Smooth muscle cell (in vitro differentiated cells): ENCODE results near the gene CBFB. TPM values are rescaled to one million over a fixed set of nuclear protein-coding genes. Genes with fewer than 3 reads are reported as not detected.
A peak's percentile ranks its signal among the peaks of the same experiment; 100 is the strongest.

Experiments used
- DNase-seq: peaks from one replicate; lab custom pipeline; 2025; ENCODE audit not compliant: unreplicated experiment; lab: John Stamatoyannopoulos, UW
- H2AFZ ChIP-seq: fragments of 200-600 bp; sonication (generic); 2 replicates; pipeline ENCODE4 v1.6.0; 2016; ENCODE audit warnings: antibody characterized with exemption, low read depth, mild to moderate bottlenecking
- H3F3A ChIP-seq: fragments of 200-600 bp; sonication (generic); 2 replicates; pipeline ENCODE4 v1.6.0; 2017; ENCODE audit warnings: antibody characterized with exemption, low read depth
- H3K27ac ChIP-seq: fragments of 200-600 bp; sonication (generic); 2 replicates; pipeline ENCODE4 v1.5.1; 2016; ENCODE audit warnings: low read depth, mild to moderate bottlenecking
- H3K27me3 ChIP-seq: fragments of 200-600 bp; sonication (generic); 2 replicates; pipeline ENCODE4 v1.6.1; 2016; ENCODE audit warnings: low read depth, mild to moderate bottlenecking
- H3K36me3 ChIP-seq: fragments of 200-600 bp; sonication (generic); 2 replicates; pipeline ENCODE4 v1.5.1; 2016; ENCODE audit warnings: low read depth
- H3K4me1 ChIP-seq: fragments of 200-600 bp; sonication (generic); 2 replicates; pipeline ENCODE4 v1.5.1; 2016; ENCODE audit warnings: low read depth
- H3K4me2 ChIP-seq: fragments of 200-600 bp; sonication (generic); 2 replicates; pipeline ENCODE4 v1.6.0; 2016; ENCODE audit warnings: mild to moderate bottlenecking
- H3K4me3 ChIP-seq: fragments of 200-600 bp; sonication (generic); 2 replicates; pipeline ENCODE4 v1.5.1; 2016; ENCODE audit warnings: mild to moderate bottlenecking
- H3K79me2 ChIP-seq: fragments of 200-600 bp; sonication (generic); 2 replicates; pipeline ENCODE4 v1.6.0; 2016; ENCODE audit warnings: low read depth, mild to moderate bottlenecking
- H3K9ac ChIP-seq: fragments of 200-600 bp; sonication (generic); 2 replicates; pipeline ENCODE4 v1.6.0; 2016; ENCODE audit warnings: low read depth
- H3K9me3 ChIP-seq: fragments of 200-600 bp; sonication (generic); replicated peaks from 2 replicates; pipeline ENCODE4 v1.5.1; 2016; ENCODE audit warnings: low read depth
- H4K20me1 ChIP-seq: fragments of 200-600 bp; sonication (generic); 2 replicates; pipeline ENCODE4 v1.6.0; 2016; ENCODE audit warnings: low read depth
- WGBS: methylation state at CpG from one replicate; pipeline ENCODE4 v1.1.7; 2016; ENCODE audit warnings: low lambda C conversion rate; 5-methylcytosine and 5-hydroxymethylcytosine counted together
- polyA plus RNA-seq: library from polyadenylated mRNA; unstranded; fragments of >200 nt; fragmentation: Nextera tagmentation; extraction: Ambion mirVana; gene quantifications from 2 replicates; pipeline ENCODE4 v1.2.1, GENCODE V29; 2016
- total RNA-seq: library from RNA; depleted of rRNA; stranded (reverse); fragments of >200 nt; gene quantifications from 2 replicates; pipeline ENCODE4 v1.2.3, GENCODE V29; 2014
- TF ChIP-seq, protein P1 (sequence below): fragments of 200-600 bp; sonication (generic); IDR thresholded peaks from 2 replicates; pipeline ENCODE4 v1.5.1; 2017; ENCODE audit warnings: borderline replicate concordance, mild to moderate bottlenecking, antibody characterized with exemption; ENCODE audit not compliant: insufficient read depth, poor library complexity, severe bottlenecking

The CBFB gene
- total and polyA plus RNA-seq, 2 experiments from 2014 or later: 40.2 to 41.1 TPM

DNA sequence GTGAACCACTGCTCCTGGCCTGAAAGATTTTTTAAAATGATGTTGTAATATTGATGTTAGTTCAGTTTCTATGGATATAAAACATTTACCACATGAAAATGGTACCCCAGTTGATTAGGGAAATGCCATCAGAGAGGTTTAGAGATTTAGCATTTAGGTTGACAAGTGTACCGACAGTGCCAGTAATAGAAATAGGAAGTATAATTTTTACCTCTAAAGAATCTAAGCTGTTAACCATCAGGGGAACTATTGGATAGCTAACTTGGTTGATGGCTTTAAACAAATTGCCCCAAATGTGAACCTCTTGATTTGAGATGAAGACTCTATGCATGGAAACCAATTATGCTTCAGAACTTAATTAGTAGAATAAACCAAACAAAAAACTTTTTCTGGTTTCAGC is 6.4 kb downstream of the CBFB start:
- Histone ChIP-seq H3K9me3 (no peaks in the 10 kb centered on the region), H2AFZ (no peak overlapping the region), H3K4me2 (no peak overlapping the region), H3K36me3 (no peaks in the 10 kb centered on the region), H3K4me3 (no peak overlapping the region), H3K27me3 (no peaks in the 10 kb centered on the region), H3F3A (no peaks in the 10 kb centered on the region), H3K27ac (no peak overlapping the region), H3K9ac (no peak overlapping the region), H3K4me1 (peaks cover 9% of the 10 kb centered on the region), H4K20me1 (peaks cover 95% of the 10 kb centered on the region), H3K79me2 (peaks cover 99% of the 10 kb centered on the region)
- DNase-seq: no peak
- TF ChIP-seq, protein P1, sequence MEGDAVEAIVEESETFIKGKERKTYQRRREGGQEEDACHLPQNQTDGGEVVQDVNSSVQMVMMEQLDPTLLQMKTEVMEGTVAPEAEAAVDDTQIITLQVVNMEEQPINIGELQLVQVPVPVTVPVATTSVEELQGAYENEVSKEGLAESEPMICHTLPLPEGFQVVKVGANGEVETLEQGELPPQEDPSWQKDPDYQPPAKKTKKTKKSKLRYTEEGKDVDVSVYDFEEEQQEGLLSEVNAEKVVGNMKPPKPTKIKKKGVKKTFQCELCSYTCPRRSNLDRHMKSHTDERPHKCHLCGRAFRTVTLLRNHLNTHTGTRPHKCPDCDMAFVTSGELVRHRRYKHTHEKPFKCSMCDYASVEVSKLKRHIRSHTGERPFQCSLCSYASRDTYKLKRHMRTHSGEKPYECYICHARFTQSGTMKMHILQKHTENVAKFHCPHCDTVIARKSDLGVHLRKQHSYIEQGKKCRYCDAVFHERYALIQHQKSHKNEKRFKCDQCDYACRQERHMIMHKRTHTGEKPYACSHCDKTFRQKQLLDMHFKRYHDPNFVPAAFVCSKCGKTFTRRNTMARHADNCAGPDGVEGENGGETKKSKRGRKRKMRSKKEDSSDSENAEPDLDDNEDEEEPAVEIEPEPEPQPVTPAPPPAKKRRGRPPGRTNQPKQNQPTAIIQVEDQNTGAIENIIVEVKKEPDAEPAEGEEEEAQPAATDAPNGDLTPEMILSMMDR: no peak
- 97% methylated on average over 1 of the region's 1 CpG for WGBS

DNA sequence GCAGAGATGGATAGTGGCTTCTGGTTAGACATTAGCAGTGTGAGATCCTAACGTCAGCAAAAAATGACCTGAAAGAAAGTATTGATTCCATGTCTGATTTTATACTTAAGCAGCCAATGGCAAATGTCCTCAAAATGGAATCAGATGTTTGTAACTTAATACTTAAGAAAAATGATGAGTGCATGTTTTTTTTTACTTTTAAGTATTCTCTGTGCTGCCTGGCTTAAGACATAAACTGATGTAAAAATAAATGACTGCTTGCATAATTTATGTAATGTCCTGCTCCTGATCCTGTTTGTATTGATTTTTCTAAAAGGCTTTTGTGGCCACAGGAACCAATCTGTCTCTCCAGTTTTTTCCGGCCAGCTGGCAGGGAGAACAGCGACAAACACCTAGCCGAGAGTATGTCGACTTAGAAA is 7.4 kb downstream of the CBFB start:
- Histone ChIP-seq H3K4me1 (no peaks in the 10 kb centered on the region), H3K4me3 (no peak overlapping the region), H3F3A (no peaks in the 10 kb centered on the region), H3K27ac (no peak overlapping the region), H3K9me3 (no peaks in the 10 kb centered on the region), H3K79me2 (peaks cover 99% of the 10 kb centered on the region), H2AFZ (no peak overlapping the region), H3K4me2 (no peak overlapping the region), H4K20me1 (peaks cover 95% of the 10 kb centered on the region), H3K27me3 (no peaks in the 10 kb centered on the region), H3K36me3 (no peaks in the 10 kb centered on the region), H3K9ac (no peak overlapping the region)
- WGBS: 96% methylated on average over 5 of the region's 5 CpGs
- TF ChIP-seq, protein P1: no peak
- DNase-seq: no peak

DNA sequence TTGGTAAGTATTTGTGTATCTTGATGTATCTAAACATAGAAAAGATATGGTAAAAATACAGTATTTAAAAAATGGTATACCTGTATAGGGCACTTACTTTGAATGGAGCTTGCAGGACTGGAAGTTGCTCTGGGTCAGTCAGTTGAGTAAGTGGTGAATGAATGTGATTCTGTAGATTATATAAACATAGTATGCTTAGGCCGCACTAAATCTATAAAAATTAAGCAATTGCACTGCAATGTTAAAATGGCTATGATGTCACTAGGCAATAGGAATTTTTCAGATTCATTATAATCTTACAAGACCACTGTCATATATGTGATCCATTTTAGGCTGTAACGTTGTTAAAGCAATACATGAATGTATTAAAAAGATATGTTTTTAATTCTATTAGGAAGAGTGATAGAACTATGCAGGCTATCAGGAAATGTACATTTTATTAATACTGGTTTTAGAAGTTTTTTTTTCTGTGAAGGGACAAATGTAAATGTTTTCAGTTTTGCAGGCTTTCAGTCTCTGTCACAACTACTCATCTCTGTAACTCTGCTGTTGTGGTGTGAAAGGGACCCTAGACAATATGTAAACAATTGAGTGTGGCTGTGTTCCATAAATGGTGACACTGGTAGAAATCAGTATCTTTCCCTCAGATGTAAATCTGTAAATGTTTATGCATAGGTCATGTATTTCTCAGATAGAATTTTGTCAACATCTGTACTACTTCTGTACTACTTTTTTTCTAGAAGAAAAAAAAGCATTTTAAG is 10.5 kb downstream of the CBFB start:
- Histone ChIP-seq H3K27me3 (no peaks in the 10 kb centered on the region), H3K4me1 (no peaks in the 10 kb centered on the region), H3K9me3 (no peaks in the 10 kb centered on the region), H3F3A (no peaks in the 10 kb centered on the region), H3K36me3 (no peaks in the 10 kb centered on the region), H3K4me3 (no peak overlapping the region), H4K20me1 (peaks cover 88% of the 10 kb centered on the region), H2AFZ (no peak overlapping the region), H3K4me2 (no peak overlapping the region), H3K79me2 (peaks cover 96% of the 10 kb centered on the region), H3K9ac (no peak overlapping the region), H3K27ac (peak overlapping the region; percentile 42)
- TF ChIP-seq, protein P1: no peak
- WGBS: 92% methylated on average over 2 of the region's 2 CpGs
- DNase-seq: no peak

DNA sequence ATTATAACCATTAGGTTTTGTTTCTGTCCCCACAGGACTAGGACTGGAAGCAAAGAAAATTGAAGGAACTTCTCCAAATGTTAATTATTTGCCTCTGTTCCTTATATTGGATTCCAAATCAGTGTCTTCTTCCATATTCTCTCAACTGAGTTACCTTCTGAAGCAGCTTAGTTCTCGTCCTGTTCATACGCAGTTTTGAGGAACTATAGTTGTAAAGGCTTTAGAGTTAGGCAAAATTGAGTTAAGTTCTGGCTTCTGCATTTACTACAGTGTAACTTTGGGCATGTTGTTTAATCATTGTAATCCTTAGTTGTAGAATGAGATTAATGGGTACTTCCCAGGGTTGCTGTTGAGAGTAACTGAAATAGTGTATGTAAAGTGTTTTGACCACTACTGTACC is 11.2 kb downstream of the CBFB start:
- no peak overlapping the region for H2AFZ ChIP-seq
- H3F3A ChIP-seq: no peaks in the 10 kb centered on the region
- TF ChIP-seq, protein P1: no peak
- peak overlapping the region; percentile 42 for H3K27ac ChIP-seq
- H3K4me2 ChIP-seq: no peak overlapping the region
- H3K79me2 ChIP-seq: peaks cover 96% of the 10 kb centered on the region
- WGBS: 91% methylated on average over 2 of the region's 2 CpGs
- no peaks in the 10 kb centered on the region for H3K36me3 ChIP-seq
- H3K4me3 ChIP-seq: no peak overlapping the region
- DNase-seq: no peak
- H3K27me3 ChIP-seq: no peaks in the 10 kb centered on the region
- peaks cover 83% of the 10 kb centered on the region for H4K20me1 ChIP-seq
- no peak overlapping the region for H3K9ac ChIP-seq
- H3K4me1 ChIP-seq: no peaks in the 10 kb centered on the region
- H3K9me3 ChIP-seq: no peaks in the 10 kb centered on the region
